H1 (cell line): ENCODE measurements around the gene TRHDE.

Experiments used
- CREB1 ChIP-seq: IDR thresholded peaks from 2 replicates; pipeline ENCODE4 v1.6.1; 2012; ENCODE audit warnings: inconsistent platforms
- EGR1 ChIP-seq: IDR thresholded peaks from 2 replicates; pipeline ENCODE4 v1.6.1; 2011; ENCODE audit warnings: low read depth, low read length, borderline replicate concordance
- JUND ChIP-seq: IDR thresholded peaks from 2 replicates; pipeline ENCODE4 v1.6.1; 2011; ENCODE audit warnings: mild to moderate bottlenecking, improper control_type of control experiment, low read length
- SRF ChIP-seq: IDR thresholded peaks from 2 replicates; pipeline ENCODE4 v1.6.1; 2011; ENCODE audit warnings: mild to moderate bottlenecking, low read depth, low read length, moderate library complexity
- TF ChIP-seq, protein P1 (sequence below), 3 experiments: IDR thresholded peaks; 1 replicate in 2 of 3; 2 replicates in 1 of 3; pipeline versions ENCODE4 v1.5.1 to v1.6.1; 2011; ENCODE audit warnings: low read length in 3 of 3, mild to moderate bottlenecking in 3 of 3, inconsistent platforms in 2 of 3, low read depth in 1 of 3, moderate library complexity in 1 of 3; ENCODE audit not compliant: insufficient read depth in 1 of 3; ENCODE audit errors: control extremely low read depth in 1 of 3

DNA sequence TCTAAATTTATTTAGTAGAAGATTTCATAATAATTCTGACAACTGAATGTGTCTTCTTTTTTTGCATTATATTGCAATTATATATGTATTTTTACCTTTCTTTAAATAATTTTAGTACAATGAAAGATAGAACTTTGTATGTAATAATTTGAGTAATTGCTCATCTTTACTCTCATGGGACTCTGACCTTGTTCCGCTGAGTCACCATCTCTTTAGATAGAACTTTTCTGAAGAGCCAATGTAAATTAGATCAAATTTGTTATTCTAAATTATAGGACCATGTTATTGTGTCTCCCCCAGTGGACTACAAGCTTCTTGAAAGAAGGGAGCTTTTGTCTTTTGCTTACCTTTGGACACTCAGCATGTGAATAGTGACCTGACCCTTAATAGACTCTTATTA, 96.1 kb downstream of the TRHDE start:
- TF ChIP-seq, protein P1, sequence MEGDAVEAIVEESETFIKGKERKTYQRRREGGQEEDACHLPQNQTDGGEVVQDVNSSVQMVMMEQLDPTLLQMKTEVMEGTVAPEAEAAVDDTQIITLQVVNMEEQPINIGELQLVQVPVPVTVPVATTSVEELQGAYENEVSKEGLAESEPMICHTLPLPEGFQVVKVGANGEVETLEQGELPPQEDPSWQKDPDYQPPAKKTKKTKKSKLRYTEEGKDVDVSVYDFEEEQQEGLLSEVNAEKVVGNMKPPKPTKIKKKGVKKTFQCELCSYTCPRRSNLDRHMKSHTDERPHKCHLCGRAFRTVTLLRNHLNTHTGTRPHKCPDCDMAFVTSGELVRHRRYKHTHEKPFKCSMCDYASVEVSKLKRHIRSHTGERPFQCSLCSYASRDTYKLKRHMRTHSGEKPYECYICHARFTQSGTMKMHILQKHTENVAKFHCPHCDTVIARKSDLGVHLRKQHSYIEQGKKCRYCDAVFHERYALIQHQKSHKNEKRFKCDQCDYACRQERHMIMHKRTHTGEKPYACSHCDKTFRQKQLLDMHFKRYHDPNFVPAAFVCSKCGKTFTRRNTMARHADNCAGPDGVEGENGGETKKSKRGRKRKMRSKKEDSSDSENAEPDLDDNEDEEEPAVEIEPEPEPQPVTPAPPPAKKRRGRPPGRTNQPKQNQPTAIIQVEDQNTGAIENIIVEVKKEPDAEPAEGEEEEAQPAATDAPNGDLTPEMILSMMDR (IDR thresholded peaks at IDR 0.05; ENCODE audit: control extremely low read depth in 1 of 3, insufficient read depth in 1 of 3, low read depth in 1 of 3, low read length in 3 of 3), result no peak
- TF ChIP-seq EGR1 (no peak), JUND (no peak), SRF (no peak), CREB1 (no peak)
